ENCODE results near the gene CCDC33. TPM values are rescaled to one million over a fixed set of nuclear protein-coding genes. Genes with fewer than 3 reads are reported as not detected.

Gene CCDC33
- total and polyA plus RNA-seq, 2 donors (not counting 1 experiment from before 2014, with no cell fraction given): not detected

DNA sequence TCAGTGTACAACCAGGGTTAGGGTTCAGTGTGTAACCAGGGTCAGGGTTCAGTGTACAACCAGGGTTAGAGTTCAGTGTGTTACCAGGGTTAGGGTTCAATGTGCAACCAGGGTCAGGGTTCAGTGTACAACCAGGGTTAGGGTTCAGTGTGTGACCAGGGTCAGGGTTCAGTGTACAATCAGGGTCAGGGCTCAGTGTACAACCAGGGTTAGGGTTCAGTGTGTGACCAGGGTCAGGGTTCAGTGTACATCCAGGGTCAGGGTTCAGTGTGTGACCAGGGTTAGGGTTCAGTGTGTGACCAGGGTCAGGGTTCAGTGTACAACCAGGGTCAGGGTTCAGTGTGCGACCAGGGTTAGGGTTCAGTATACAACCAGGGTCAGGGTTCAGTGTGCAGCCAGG is 98.0 kb downstream of the CCDC33 start:
- H2AFZ ChIP-seq (ENCODE audit: insufficient read depth, low read depth, low read length, poor library complexity, severe bottlenecking): no peak overlapping the region
- ChIA-PET CTCF (no interaction called here), POLR2A (no interaction called here)
- TF ChIP-seq, protein P1, sequence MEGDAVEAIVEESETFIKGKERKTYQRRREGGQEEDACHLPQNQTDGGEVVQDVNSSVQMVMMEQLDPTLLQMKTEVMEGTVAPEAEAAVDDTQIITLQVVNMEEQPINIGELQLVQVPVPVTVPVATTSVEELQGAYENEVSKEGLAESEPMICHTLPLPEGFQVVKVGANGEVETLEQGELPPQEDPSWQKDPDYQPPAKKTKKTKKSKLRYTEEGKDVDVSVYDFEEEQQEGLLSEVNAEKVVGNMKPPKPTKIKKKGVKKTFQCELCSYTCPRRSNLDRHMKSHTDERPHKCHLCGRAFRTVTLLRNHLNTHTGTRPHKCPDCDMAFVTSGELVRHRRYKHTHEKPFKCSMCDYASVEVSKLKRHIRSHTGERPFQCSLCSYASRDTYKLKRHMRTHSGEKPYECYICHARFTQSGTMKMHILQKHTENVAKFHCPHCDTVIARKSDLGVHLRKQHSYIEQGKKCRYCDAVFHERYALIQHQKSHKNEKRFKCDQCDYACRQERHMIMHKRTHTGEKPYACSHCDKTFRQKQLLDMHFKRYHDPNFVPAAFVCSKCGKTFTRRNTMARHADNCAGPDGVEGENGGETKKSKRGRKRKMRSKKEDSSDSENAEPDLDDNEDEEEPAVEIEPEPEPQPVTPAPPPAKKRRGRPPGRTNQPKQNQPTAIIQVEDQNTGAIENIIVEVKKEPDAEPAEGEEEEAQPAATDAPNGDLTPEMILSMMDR (IDR thresholded peaks at IDR 0.05): no peak
- TF ChIP-seq EZH2 (IDR thresholded peaks at IDR 0.05; ENCODE audit: borderline replicate concordance, insufficient read depth, low read depth, low read length, poor library complexity, severe bottlenecking): no peak
- DNase-seq (no peak), ATAC-seq (ENCODE audit: low read depth) (no peak)
- no peak overlapping the region for H3K4me2 ChIP-seq (replicated peaks; ENCODE audit: low read depth, low read length, poor library complexity, severe bottlenecking)
- H4K20me1 ChIP-seq (ENCODE audit: control insufficient read depth, insufficient read depth, low read length, poor library complexity, severe bottlenecking): no peaks in the 10 kb centered on the region
- no peak overlapping the region for H3K27ac Mint-ChIP-seq
- H3K4me1 ChIP-seq (ENCODE audit: control insufficient read depth in 2 of 2, insufficient read depth in 2 of 2, low read length in 2 of 2): no peaks in the 10 kb centered on the region
- H3K4me1 Mint-ChIP-seq: no peaks in the 10 kb centered on the region
- H3K4me3 ChIP-seq (ENCODE audit: control extremely low read depth in 1 of 5, extremely low read depth in 1 of 5, insufficient read depth in 1 of 5, low read depth in 2 of 5, low read length in 4 of 5): no peak overlapping the region
- no peaks in the 10 kb centered on the region for H3K27me3 ChIP-seq (replicated peaks in 1 of 4; ENCODE audit: control extremely low read depth in 1 of 4, control insufficient read depth in 3 of 4, insufficient read depth in 4 of 4, low read length in 3 of 4)
- H3K9me3 Mint-ChIP-seq (ENCODE audit: insufficient read depth): no peaks in the 10 kb centered on the region
- 92% methylated on average over 1 of the region's 1 CpG for WGBS (ENCODE audit: insufficient coverage)
- H3K27ac ChIP-seq (ENCODE audit: low read length in 2 of 2): no peak overlapping the region
- no peak overlapping the region for H3K9ac ChIP-seq (ENCODE audit: low read length)
- H3K36me3 ChIP-seq (replicated peaks in 1 of 2; ENCODE audit: control extremely low read depth in 1 of 2, control insufficient read depth in 1 of 2, extremely low read depth in 1 of 2, insufficient read depth in 2 of 2, low read length in 1 of 2): no peaks in the 10 kb centered on the region
- H3K27me3 Mint-ChIP-seq: peaks cover 4% of the 10 kb centered on the region
- H3K9me3 ChIP-seq (ENCODE audit: control extremely low read depth in 1 of 3, control insufficient read depth in 2 of 3, insufficient read depth in 1 of 3, low read length in 2 of 3): peaks cover 0 to 4% (median 0%) of the 10 kb centered on the region in 3 donors
- H3K4me3 Mint-ChIP-seq: no peak overlapping the region
- intact Hi-C loops (cut with micrococcal nuclease): no loop called here
- no peaks in the 10 kb centered on the region for H3K79me2 ChIP-seq (ENCODE audit: control insufficient read depth, insufficient read depth, low read length)

- Histone ChIP-seq H4K20me1 (ENCODE audit: control insufficient read depth, insufficient read depth, low read length, poor library complexity, severe bottlenecking) (no peaks in the 10 kb centered on the region), H2AFZ (ENCODE audit: insufficient read depth, low read depth, low read length, poor library complexity, severe bottlenecking) (no peak overlapping the region), H3K4me1 (ENCODE audit: control insufficient read depth in 2 of 2, insufficient read depth in 2 of 2, low read length in 2 of 2) (no peaks in the 10 kb centered on the region), H3K79me2 (ENCODE audit: control insufficient read depth, insufficient read depth, low read length) (no peaks in the 10 kb centered on the region), H3K36me3 (replicated peaks in 1 of 2; ENCODE audit: control extremely low read depth in 1 of 2, control insufficient read depth in 1 of 2, extremely low read depth in 1 of 2, insufficient read depth in 2 of 2, low read length in 1 of 2) (no peaks in the 10 kb centered on the region), H3K9me3 (ENCODE audit: control extremely low read depth in 1 of 3, control insufficient read depth in 2 of 3, insufficient read depth in 1 of 3, low read length in 2 of 3) (peaks cover 0 to 4% (median 0%) of the 10 kb centered on the region in 3 donors), H3K27me3 (replicated peaks in 1 of 4; ENCODE audit: control extremely low read depth in 1 of 4, control insufficient read depth in 3 of 4, insufficient read depth in 4 of 4, low read length in 3 of 4) (no peaks in the 10 kb centered on the region), H3K27ac (ENCODE audit: low read length in 2 of 2) (no peak overlapping the region), H3K9ac (ENCODE audit: low read length) (no peak overlapping the region), H3K4me3 (ENCODE audit: control extremely low read depth in 1 of 5, extremely low read depth in 1 of 5, insufficient read depth in 1 of 5, low read depth in 2 of 5, low read length in 4 of 5) (no peak overlapping the region), H3K4me2 (replicated peaks; ENCODE audit: low read depth, low read length, poor library complexity, severe bottlenecking) (no peak overlapping the region)
- Mint-ChIP-seq H3K4me3 (no peak overlapping the region), H3K27me3 (peaks cover 4% of the 10 kb centered on the region), H3K4me1 (no peaks in the 10 kb centered on the region), H3K9me3 (ENCODE audit: insufficient read depth) (no peaks in the 10 kb centered on the region), H3K27ac (no peak overlapping the region)
- WGBS (ENCODE audit: insufficient coverage): 93% methylated on average over 7 of the region's 8 CpGs
- ChIA-PET CTCF (no interaction called here), POLR2A (no interaction called here)
- ATAC-seq (ENCODE audit: low read depth): no peak
- TF ChIP-seq, protein P1 (IDR thresholded peaks at IDR 0.05): no peak
- no peak for TF ChIP-seq EZH2 (IDR thresholded peaks at IDR 0.05; ENCODE audit: borderline replicate concordance, insufficient read depth, low read depth, low read length, poor library complexity, severe bottlenecking)
- intact Hi-C loops (cut with micrococcal nuclease): no loop called here
- DNase-seq: no peak
These were observed 99.3 kb downstream of the CCDC33 start for GRCh38 chr15:74335396-74335795.
